Renal pelvis (tissue), 4 donors: Measurements from ENCODE around the gene SLC25A21. TPM values are rescaled to one million over a fixed set of nuclear protein-coding genes. Genes with fewer than 3 reads are reported as not detected.
A peak's percentile ranks its signal among the peaks of the same experiment; 100 is the strongest.
"Not testable (repeated sequence)": the region's sequence is repeated elsewhere in the genome, so short reads cannot be mapped to it uniquely, and the experiment has no call there.

ENCODE experiments used
- DNase-seq: peaks from one replicate; pipeline ENCODE4 v3.0.0-alpha.2; 2013
- polyA plus RNA-seq, 3 donors: library from polyadenylated mRNA; unstranded; fragments of 120-200 nt; gene quantifications; one replicate each; pipeline ENCODE4 v1.2.1, GENCODE V29; 2013; ENCODE audit not compliant: insufficient read length in 3 of 3

Gene SLC25A21
- polyA plus RNA-seq, 3 donors, result 3.3 to 4.3 (median 3.3) TPM

DNA sequence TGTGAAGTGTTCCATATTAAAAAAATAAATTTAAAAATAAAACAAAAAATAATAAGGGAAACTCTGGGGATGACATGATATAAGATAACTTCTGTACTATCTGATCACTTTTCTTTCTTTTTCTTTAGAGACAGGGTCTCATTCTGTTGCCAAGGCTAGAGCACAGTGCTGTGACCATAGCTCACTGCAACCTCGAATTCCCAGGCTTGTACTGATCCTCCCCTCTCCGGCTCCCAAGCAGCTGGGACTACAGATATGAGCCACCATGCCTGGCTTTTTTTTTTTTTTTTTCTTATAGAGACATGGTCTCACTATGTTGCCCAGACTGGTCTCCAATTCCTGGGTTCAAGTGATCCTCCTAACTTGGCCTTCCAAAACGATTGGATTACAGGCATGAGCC is 14.9 kb upstream of the SLC25A21 start:
- no peak for DNase-seq

DNA sequence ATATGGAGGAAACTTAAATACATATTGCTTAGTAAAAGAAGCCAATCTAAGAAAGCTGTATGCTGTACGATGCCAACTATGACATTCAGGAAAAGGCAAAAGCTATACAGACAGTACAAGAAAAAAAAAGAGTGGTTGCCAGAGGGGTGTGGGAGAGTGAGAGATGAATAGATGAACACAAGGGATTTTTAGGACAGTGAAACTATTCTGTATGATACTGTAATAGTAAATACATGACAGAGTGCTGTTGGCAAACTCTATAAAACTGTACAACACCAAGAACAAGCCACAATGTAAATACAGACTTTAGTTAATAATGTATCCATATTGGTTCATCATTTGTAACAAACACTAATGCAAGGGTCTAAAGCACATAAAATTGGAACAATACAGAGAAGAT is 14.5 kb upstream of the SLC25A21 start:
- no peak for DNase-seq

DNA sequence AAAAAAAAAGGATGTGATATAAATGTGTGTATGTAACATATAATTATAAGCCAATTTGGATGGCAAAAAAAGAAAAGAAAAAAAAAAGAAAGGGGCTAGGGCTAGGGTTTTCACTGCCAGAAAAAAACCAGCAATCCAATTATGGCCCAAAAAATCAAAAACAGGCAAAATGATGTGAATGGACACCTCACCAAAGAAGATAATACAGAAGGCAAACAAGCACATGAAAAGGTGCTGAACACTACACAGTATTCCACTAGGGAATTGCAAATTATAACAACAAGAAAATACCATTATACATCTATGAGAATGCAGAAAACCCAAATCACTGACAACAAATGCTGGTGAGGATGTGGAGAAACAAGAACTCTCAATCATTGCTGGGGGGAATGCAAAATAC is 13.3 kb upstream of the SLC25A21 start:
- no peak for DNase-seq

DNA sequence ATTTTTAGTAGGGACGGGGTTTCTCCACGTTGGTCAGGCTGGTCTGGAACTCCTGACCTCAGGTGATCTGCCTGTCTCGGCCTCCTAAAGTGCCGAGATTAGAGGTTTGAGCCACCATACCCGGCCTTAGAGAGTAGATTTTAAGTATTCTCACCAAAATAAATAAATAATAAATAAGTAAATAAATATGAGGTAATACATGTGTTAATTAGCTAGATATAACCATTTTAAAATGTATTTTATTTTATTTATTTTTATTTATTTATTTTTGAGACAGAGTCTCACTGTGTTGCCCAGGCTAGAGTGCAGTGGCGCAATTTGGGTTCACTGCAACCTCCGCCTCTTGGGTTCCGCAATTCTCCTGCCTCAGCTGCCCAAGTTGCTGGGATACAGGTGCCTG is 12.1 kb upstream of the SLC25A21 start:
- DNase-seq, result not testable (repeated sequence)

DNA sequence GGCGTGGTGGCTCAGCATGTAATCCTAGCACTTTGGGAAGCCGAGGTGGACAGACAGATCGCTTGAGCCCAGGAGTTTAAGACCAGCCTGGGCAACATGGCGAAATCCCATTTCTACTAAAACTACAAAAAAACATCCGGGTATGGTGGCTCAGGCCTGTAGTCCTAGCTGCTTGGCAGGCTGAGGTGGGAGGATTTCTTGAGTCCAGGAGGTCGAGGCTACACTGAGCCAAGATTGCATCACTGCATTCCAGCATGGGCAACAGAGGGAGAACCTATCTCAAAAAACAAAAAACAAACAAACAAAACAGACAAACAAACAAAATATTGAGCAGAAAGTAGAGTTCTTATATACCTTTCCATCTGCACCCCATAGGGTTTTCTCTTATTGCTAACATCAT is 9.0 kb upstream of the SLC25A21 start:
- no peak for DNase-seq

DNA sequence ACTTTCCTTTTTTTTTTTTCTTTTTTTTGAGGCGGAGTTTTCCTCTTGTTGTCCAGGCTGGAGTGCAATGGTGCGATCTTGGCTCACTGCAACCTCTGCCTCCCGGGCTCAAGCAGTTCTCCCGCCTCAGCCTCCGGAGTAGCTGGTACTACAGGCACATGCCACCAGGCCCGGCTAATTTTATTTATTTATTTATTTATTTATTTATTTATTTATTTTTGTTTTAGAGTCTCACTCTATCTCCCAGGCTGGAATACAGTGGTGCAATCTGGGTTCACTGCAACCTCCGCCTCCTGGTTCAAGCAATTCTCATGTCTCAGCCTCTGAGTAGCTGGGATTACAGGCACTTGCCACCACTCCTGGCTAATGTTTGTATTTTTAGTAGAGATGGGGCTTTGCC is 8.5 kb upstream of the SLC25A21 start:
- not testable (repeated sequence) for DNase-seq

DNA sequence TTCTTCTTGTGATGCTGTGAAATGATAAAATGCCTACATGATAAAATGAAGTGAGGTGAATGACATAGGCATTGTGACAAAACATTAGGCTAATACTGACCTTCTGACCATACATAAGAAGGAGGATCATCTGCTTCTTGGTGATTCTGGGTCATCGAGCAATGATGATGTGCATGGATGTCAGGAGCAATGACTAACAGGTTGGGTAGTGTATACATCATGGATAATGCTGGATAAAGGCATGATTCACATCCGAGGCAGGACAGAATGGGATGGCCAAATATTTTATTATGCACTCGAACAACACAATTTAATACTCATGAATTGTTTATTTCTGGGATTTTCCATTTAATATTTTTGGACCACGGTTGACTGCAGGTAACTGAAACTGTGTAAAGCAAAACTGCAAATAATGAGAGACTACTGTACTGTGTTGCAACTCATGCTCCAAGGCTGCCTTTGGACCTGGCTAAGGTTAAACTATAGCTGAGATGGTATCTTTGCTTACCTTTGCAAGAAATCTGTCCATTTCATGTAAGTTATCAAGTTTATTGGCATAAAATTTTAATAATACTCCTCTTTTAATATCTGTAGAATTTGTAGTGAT is 7.6 kb upstream of the SLC25A21 start:
- DNase-seq, result no peak

DNA sequence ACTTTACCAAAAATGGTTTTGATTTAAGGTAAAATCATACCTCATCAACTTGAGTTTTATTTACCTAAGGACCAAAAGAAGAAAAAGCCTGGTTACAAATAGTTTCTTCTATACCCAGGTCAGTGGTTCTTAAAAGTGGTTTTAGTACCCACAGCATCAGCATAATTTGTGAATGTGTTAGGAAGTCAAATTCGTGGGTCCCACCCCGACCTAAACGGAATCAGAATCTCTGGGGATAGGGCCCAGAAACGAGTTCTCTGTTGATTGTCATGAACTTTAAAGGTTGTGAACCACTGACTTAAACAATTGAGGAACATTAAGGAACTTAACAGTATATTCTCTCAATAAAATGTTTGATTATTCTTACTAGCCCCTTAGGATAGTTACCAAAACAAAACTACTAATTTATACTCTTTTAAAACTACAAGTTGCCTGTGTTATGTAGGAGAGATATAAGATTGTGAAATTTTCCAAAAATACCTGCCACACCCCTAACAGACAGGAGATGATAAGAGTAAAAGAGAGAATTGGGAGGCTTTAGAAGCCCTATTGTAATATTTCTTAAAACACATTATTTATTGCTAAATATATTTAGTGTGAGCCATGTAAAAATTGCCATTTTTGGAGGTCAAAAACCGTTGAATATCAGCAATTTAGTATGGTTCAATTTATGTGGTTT is 669 bp upstream of the SLC25A21 start:
- DNase-seq, result no peak

DNA sequence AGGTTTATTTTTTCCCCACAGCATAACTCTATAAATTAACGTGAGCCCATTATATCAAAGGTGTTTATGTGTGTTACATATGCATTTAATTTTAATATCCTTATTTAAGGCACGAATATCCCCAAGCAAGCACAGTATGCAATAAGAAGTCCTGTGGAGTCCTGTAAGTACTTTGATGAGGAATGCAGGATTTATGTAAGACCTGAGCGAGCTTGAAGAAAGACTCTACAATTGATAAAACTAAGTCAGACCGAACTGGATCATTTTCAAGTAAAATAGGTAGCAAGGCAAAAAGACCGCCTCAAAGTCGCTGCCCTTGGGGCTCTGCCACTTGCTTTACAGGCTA is 755 bp downstream of the SLC25A21 start:
- no peak for DNase-seq

DNA sequence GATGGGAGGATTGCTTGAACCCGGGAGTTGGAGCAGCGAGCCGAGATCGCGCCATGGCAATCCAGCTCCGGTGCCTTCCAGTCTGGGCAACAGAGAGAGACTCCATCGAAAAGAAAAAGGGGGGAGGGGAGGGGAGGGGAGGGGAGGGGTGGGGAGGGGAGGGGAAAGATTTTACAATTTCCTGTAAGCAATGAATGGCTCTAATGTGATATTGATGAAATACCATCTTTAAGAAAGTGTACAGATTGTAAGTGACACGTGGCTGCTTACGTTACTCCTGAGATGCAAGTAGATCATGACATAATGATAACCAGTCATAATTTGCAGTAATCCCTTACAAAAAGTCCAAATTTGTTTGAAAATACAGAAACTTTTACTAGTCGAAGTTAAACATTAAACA is 1.4 kb downstream of the SLC25A21 start:
- no peak for DNase-seq

DNA sequence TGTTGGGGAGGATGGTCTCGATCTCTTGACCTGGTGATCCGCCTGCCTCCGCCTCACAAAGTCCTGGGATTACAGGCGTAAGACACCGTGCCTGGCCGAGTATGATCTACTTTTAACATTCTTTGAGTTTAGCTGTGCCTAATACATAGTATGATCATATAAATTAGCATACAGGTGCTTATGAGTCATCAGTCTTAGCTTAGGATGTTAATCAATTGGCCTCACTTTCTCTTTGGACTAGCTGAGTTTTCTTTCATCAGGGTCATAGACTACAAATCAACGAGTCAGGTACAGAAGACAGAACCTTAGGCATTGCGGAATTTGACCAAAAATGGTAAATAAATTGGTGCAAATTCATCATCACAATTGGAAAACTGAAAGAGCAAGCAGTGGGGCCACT is 2.2 kb downstream of the SLC25A21 start:
- no peak for DNase-seq

DNA sequence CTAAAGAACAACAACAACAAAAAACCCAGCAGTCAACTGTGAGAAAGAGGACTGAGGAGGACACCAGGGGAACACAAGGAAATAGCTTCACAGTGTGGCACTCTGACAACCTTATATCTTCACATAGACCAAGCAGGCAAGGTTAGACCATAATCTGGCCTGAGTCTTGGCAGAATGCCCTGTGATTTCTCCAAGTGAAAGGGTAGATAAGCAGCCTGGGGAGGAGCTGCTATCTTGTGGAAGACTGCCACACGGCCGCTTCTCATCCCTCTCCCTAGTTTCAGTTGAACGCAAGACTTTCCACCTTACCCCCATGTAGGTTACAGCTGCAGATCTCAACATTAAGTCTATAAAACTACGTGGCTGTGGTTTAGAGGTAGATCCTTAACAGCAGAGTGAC is 3.7 kb downstream of the SLC25A21 start:
- DNase-seq, result no peak

DNA sequence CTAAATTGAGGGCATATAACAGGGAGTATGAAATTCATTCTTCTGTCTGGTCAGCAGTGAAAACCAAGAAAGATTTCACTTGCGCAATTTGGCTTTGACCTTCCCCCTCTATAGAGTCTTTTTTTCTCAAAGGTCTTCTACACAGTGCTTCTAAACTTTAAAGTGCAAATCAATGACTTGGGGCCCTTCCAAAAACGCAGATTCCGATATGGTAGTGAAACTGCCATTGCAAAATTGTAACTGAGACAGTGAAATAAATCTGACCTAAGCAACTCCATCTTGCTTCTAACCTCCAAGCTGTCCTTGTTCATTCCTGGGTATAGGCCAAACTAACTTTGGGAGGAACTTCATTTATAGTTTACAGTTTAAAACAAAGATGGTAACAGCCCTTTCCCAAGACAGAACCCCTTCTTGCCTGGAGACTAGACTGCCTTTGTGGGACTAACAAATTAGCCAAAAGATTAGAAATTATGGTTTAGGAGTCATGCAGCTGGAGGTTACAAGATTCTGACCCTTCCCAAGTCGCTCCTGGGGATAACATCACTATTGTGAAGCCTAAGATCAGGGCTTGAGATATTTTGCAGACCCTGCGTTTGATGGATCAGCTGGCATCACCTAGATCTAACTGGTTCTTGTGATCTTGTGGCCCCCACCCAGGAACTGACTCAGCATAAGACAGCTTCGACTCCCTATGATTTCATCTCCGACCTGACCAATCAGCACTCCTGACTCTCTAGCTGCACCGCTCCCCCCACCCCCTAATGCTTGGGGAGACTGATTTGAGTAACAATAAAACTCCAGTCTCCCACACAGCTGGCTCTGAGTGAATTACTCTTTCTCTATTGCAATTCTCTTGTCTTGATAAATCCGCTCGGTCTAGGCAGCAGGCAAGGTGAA is 5.0 kb downstream of the SLC25A21 start:
- DNase-seq, result no peak

DNA sequence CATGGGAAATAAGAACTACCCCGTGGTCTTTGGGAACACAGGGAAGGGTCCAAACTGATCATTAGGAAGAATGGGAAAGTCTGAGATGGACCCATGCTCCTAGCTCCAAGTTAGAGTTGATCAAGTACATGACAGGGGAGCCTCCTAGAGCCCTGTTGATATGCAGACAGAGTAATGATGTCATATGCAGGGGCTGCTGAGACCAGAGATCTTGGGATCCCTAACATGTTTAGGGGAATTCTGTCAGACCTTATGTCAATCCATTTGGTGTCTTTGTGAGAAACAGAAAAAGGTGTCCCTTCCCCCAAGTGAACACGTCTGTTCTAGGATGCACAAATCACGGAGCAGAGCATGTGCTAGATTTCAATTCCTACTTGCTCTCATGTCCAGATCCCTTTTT is 6.6 kb downstream of the SLC25A21 start:
- DNase-seq, result no peak

DNA sequence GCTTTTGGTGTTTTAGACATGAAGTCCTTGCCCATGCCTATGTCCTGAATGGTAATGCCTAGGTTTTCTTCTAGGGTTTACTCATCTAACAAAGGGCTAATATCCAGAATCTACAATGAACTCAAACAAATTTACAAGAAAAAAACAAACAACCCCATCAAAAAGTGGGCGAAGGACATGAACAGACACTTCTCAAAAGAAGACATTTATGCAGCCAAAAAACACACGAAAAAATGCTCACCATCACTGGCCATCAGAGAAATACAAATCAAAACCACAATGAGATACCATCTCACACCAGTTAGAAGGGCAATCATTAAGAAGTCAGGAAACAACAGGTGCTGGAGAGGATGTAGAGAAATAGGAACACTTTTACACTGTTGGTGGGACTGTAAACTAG is 10.1 kb downstream of the SLC25A21 start:
- not testable (repeated sequence) for DNase-seq

DNA sequence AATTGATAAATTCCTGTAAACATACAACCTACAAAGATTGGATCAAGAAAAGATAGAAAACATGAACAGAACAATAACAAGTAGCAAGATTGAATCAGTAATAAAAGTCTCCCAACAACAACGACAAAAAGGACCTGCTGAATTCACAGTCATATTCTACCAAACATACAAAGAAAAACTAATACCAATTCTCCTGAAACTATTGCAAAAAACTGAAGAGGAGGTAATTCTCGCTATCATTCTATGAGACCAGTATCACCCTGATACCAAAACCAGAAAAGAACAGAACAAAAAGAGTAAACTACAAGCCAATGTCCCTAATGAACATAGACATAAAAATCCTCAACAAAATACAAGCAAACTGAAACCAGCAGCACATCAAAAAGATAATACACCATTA is 14.4 kb downstream of the SLC25A21 start:
- no peak for DNase-seq

DNA sequence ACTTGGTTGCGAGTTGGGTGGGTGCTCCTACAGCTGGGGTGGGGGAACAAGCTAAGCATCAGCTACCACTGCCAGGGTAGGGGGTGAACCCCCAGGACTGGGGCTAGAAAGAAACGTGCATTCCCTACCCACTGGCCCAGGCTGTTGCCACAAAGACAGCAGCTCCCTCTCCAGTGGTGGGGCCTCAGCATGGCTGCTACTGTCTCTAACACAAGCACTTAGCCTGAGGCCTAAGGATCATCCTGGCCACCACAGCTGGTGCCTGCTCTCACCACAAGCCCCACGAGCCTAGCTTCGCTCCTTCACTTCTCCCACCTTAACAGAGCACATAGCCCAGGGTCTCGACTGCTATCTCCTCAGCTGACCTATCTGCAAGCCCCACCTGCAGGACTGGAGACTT is 18.9 kb downstream of the SLC25A21 start:
- no peak for DNase-seq

DNA sequence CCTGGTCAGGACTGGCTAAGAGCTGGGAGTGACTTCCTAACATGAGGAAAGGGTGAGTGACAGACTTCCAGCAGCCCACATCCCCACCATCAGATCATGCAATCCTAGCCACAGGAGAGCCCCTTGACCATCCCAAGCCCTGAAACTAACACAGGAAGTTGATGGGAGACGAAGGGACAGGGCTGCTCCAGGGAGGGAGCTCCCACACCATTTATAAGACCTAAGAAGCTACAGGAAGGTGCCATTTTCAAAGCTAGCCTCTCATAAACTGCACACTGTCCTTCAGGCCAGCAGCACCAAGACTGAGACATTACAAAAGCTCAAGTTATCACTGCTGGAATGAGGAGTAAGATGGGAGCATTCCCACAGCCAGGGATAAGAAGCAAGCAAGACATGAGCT is 19.4 kb downstream of the SLC25A21 start:
- DNase-seq, result no peak

DNA sequence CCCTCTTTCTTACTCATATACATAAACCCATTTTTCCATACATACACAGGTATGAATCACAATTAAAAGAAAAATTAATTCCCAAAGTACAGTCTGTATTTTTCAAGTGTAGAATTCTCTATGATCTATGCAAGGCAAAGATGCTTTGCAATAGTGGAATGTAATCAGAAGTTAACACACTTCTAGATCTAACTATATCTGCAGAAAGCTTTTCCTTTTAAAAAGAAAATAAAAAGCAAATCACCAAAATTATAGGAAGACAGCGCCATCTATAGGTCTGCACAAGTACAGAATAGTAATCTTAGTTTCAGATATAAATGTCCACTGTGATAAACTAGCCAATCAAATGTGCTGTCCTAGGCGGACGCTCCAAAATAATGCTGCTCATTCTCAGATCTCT is 22.0 kb downstream of the SLC25A21 start:
- no peak for DNase-seq

DNA sequence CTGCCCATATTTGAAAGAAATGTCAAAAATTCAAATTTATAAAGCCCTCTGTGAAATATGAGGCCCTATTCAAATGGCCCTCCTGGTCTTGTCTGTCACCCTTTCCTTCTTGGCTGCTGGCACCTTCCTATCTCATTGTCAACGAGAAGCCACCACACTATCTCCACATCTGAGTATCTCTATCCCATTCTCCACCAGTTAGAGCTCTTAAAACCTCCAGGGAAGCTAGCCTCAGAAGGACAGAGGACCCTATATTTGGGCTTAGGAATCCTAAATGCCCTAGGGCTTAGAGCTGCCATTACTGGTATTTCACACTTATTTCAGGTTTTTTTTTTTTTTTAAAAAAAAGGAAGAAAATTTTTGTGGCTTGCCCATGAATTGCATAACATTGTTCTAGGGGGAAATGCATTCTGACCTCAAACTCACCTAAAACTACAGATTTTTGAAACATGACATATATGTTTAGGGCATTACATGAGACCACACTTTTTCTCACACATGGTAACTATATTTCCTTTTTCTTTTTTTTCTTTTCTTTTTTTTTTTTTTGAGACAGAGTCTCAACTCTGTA is 25.0 kb downstream of the SLC25A21 start:
- no peak for DNase-seq

DNA sequence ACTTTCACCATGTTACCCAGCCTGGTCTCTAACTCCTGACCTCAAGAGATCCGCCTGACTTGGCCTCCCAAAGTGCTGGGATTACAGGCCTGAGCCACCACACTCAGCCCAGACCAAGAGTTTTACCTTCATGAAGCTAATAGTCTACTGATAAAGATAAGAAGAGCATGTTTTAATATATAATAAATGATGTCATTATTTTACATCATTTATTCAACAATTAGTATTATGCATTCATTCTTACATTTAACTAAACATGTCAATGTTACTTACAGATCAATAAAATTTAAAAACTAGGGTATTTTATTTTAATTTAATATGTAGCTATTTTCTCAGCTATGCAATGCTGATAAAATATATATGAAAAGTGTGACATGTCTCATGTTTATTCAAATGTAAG is 26.0 kb downstream of the SLC25A21 start:
- DNase-seq, result not testable (repeated sequence)

DNA sequence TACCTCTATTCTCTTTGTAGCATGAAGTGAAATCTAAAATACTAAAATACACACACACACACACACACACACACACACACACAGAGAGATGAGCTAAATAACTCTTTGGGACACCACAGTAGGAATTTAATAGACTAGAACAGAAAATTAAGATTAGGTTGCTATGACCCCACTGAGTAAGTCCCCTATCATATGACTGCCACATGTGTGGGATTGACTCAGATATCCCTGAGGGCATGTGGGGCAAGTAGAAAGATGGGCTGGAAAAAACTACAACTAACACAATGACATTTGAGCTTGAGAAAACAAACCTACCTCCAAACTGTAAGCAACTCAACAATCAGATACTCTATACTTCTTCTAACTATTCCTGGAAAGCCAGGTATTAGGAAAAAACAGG is 27.0 kb downstream of the SLC25A21 start:
- peak; percentile 29 for DNase-seq
